H1 (cell line): ENCODE results near the gene CFB. TPM values are rescaled to one million over a fixed set of nuclear protein-coding genes. Genes with fewer than 3 reads are reported as not detected.

ENCODE experiments used
- EP300 ChIP-seq, 2 experiments: IDR thresholded peaks; 1 replicate in 1 of 2; 2 replicates in 1 of 2; pipeline ENCODE4 v1.6.1; 2011 to 2012; ENCODE audit warnings: low read depth in 2 of 2, low read length in 2 of 2, mild to moderate bottlenecking in 2 of 2, borderline replicate concordance in 1 of 2, inconsistent platforms in 1 of 2, moderate library complexity in 1 of 2
- polyA plus RNA-seq, 7 experiments: library from polyadenylated mRNA; depleted of rRNA in 3 of 7; stranded (reverse) in 5 of 7; unstranded in 2 of 7; fragments of >200 nt in 5 of 7; fragments of 200-250 nt in 2 of 7; gene quantifications; 1 replicate in 5 of 7; 2 replicates in 1 of 7; 4 replicates in 1 of 7; pipeline versions ENCODE4 v1.2.1 to v1.2.3, GENCODE V29; 2011 to 2013; ENCODE audit warnings: missing spikeins in 2 of 7, mixed read lengths in 2 of 7
- total RNA-seq: library from RNA; stranded (reverse); fragmentation: NEBNext Ultra II Directional; extraction: Animal tissue kit (Norgen Biotek cat#: 25700); gene quantifications from 2 replicates; pipeline ENCODE4 v1.2.1, GENCODE V29; 2021

The CFB gene
- total and polyA plus RNA-seq, 2 of the 8 experiments (the other 6 are each of a cell fraction or from before 2014, with no cell fraction given) = 0.09 TPM; not detected in 1

DNA sequence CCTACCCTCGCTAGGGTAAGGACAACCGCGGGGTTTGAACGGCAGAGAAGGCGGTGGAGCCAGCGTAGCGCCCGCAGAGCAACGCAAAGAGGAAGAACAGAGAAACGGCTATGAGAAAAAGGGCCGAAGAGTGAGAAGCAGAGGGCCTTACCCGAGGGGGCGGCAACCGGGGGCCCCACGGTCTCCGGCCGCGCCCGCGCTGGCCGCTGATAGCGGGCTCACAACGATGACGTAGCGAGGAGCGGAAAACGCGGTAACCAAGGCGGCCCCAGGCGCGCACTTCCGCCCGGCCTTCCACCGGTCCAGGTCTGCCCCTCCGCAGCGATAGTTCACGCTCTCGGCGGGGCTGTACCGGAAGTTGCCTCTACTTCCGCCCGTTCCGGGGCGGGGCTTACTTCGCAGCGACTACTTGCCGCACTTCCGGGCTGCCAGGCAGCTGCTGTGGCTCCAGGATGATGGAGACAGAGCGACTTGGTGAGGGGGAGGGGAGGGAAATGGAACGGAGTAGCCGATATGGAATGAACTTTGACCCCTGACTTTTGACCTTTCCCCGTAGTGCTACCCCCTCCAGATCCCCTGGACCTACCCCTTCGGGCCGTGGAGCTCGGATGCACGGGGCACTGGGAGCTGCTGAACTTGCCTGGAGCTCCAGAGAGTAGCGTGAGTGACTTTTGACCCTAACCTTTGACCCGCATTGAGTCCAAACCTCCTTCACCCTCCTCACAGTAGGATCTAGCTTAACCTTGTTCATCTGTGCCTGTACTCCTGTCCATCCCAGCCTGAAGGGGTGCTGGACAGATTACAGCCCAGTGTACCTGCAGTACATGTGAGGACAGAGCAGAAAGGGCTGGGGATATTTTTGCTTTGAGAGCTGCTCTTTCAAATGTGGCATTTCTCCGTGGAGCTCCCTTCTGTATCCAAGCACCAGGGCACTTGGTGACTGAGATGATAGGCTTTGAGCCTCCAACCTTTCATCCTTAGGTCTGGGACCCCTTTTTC lies 13.1 kb downstream of the CFB start, which contains the start of the genes NELFE and SKIC2 (continued):
- 0 out of 3 replicates have a peak, but pooled peaks of 1 of the 2 experiments have one; percentile 59 for TF ChIP-seq EP300 (IDR thresholded peaks at IDR 0.05; ENCODE audit: borderline replicate concordance in 1 of 2, low read depth in 2 of 2, low read length in 2 of 2)
